Measurements from ENCODE around the gene KSR2. TPM values are rescaled to one million over a fixed set of nuclear protein-coding genes. Genes with fewer than 3 reads are reported as not detected.

KSR2 gene
- total and polyA plus RNA-seq, 2 of the 4 experiments (the other 2 are of a cell fraction): not detected

- dilution Hi-C loops (cut with HindIII; ENCODE audit: low sequenced_read_pairs, unreplicated experiment): no loop called here
- Histone ChIP-seq H3K9me1 (ENCODE audit: insufficient read depth, low read length) (no peaks in the 10 kb centered on the region), H3K36me3 (ENCODE audit: control insufficient read depth, insufficient read depth, low read length) (no peaks in the 10 kb centered on the region), H3K27ac (ENCODE audit: insufficient read depth, low read length) (no peak overlapping the region), H2BK20ac (ENCODE audit: low read depth, low read length) (no peak overlapping the region), H3K4me1 (ENCODE audit: control insufficient read depth, insufficient read depth, low read length) (no peaks in the 10 kb centered on the region), H4K8ac (ENCODE audit: low read depth in 2 of 2, low read length in 2 of 2) (no peak overlapping the region), H3K56ac (ENCODE audit: extremely low read depth, insufficient read depth, low read length) (no peak overlapping the region), H2AFZ (replicated peaks; ENCODE audit: low read length, poor library complexity) (no peak overlapping the region), H4K5ac (ENCODE audit: low read depth, low read length) (no peak overlapping the region), H3K4ac (ENCODE audit: low read depth, low read length) (no peak overlapping the region), H3K4me2 (ENCODE audit: low read depth, low read length) (no peak overlapping the region), H2BK5ac (ENCODE audit: low read depth, low read length, poor library complexity, severe bottlenecking) (no peak overlapping the region), H3K4me3 (ENCODE audit: insufficient read depth, low read depth, low read length) (no peak overlapping the region), H3K18ac (ENCODE audit: low read depth, low read length) (no peak overlapping the region), H2BK120ac (ENCODE audit: low read depth, low read length) (no peak overlapping the region), H3K9ac (ENCODE audit: low read depth, low read length) (no peak overlapping the region), H4K20me1 (ENCODE audit: insufficient read depth, low read length) (no peaks in the 10 kb centered on the region), H3K14ac (replicated peaks; ENCODE audit: low read depth, low read length) (no peak overlapping the region), H3K27me3 (ENCODE audit: control insufficient read depth, insufficient read depth, low read length) (no peaks in the 10 kb centered on the region), H3K23ac (ENCODE audit: low read depth, low read length) (no peak overlapping the region), H4K91ac (ENCODE audit: insufficient read depth, low read depth, low read length) (no peak overlapping the region), H2AK9ac (replicated peaks; ENCODE audit: low read depth, low read length, poor library complexity) (no peak overlapping the region), H3K9me3 (ENCODE audit: control insufficient read depth, insufficient read depth, low read length) (peaks cover 32% of the 10 kb centered on the region), H2AK5ac (ENCODE audit: low read depth, low read length) (no peak overlapping the region), H3K79me1 (ENCODE audit: low read depth in 1 of 2, low read length in 2 of 2) (no peaks in the 10 kb centered on the region), H2BK15ac (ENCODE audit: low read depth, low read length) (no peak overlapping the region)
- TF ChIP-seq USF2 (IDR thresholded peaks at IDR 0.05; ENCODE audit: low read depth, low read length): no peak
- ChIA-PET CTCF (no interaction called here), POLR2A (ENCODE audit: unreplicated experiment) (no interaction called here)
- no TSS peak for BruUV-seq (replicated peaks)
- DNase-seq (no peak), ATAC-seq (ENCODE audit: low read depth) (no peak)
- intact Hi-C loops (cut with micrococcal nuclease): no loop called here
- no CpG with 5 or more reads among the region's 5 CpGs for WGBS, 2 experiments (ENCODE audit: extremely low coverage in 2 of 2, insufficient read length in 1 of 2)
- in situ Hi-C loops (cut with MboI; ENCODE audit: low sequenced_read_pairs): no loop called here
Observed at GRCh38 chr12:117483501-117483900, 485.3 kb downstream of the KSR2 start.

Data from IMR-90 (cell line).